Limb (tissue), 2 donors: Measurements from ENCODE around the gene RNU4-1.

Experiments used
- DNase-seq, 2 donors: peaks; one replicate each; pipeline ENCODE4 v3.0.0-alpha.2; 2016; ENCODE audit errors: extremely low spot score in 2 of 2

The RNU4-1 gene

DNA sequence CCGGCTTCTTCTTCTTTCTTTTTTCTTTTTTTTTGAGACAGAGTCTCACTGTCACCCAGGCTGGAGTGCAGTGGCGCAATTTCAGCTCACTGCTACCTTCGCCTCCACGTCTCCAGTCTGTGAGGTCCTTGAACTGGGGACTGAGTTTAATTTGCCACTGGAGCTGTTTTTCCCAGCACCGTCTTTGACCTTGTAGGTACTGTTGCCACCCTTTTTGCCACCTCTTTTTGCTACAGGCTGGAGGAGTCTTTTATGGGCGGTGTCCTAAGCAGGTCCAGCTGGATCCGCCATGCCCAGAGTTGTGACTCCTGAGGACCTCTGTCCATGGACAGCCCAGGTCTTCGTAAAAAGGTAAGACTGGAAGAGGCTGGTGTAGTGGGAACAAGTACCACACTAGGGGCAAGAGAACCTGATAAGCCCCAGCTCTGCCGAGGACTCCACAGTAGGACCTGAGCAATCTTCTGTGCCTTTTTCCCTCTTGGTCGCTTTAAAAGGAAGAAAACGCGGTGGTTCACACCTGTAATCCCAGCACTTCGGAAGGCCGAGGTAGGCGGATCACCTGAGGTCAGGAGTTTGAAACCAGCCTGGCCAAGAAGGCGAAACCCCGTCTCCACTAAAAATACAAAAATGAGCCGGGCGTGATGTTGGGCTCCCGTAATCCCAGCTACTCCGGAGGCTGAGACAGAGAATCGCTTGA lies 2.3 kb downstream of the RNU4-1 start:
- DNase-seq = peak in 1 of 2 donors; percentile 53

DNA sequence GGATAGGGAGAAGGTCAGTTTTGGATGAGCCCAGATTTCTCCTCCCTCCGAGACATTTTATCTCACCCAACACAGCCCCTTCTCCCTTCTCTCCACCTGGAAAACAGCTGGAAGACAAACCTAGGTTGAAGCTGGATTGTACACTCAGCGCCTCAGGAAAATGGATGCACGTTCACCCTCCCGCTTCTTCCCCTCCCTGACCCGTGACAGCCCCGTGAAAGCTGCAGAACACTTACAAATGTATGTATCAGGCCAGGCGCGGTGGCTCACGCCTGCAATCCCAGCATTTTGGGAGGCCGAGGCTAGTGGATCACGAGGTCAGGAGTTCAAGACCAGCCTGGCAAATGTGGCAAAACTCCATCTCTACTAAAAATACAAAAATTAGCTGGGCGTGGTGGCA lies 5.5 kb downstream of the RNU4-1 start:
- DNase-seq = no peak

DNA sequence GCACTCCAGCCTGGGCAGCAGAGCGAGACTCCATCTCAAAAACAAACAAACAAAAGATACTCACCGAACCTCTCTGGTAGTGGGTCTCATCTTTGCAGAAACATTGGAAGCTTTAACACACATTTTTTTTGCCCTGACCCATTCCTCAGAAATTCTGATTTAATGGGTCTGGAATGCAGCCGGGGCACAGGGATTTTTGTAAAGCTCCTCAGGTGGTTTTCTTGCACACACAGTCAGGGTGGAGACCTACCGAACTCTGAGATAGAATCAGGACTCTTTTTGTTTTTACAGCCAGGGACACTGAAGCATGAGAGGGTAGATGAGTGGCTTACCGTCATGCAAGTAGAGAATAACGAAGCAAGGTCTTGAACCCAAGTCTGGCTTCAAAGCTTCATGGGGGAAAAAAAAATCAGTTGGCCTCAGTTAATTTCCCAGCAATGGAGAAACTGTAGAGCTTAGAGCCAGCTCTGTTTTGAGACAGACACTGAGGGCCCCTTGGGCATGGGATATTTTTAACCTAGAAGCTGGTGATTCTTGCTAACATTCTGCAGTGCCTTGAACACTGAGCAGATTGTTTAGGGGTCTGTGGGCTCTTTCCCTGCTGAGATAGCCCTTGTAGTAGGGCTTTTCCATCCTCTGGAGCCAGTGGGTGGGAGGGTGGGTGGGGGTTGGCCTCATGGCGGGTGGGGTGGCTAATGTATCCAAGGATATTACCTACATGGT lies 6.1 kb downstream of the RNU4-1 start:
- DNase-seq = no peak

DNA sequence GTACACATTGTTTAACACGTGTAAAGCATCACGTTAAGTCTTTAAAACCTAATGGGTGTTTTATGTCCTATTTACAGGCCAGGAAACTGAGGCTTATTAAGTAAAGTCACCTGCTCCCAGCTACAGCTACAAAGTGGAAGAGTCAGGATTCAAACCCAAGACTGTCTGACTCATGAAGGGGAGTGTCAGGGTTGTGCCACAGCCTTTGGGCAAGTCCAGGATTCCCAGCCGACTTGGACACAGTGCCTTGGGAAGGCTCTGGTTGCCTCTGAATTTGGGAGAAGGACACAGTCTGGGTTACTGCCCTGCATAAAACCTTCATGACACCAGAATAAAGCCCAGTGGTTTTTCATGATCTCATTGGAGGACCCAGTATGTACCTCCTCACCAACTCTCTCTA lies 8.7 kb downstream of the RNU4-1 start:
- DNase-seq = no peak

DNA sequence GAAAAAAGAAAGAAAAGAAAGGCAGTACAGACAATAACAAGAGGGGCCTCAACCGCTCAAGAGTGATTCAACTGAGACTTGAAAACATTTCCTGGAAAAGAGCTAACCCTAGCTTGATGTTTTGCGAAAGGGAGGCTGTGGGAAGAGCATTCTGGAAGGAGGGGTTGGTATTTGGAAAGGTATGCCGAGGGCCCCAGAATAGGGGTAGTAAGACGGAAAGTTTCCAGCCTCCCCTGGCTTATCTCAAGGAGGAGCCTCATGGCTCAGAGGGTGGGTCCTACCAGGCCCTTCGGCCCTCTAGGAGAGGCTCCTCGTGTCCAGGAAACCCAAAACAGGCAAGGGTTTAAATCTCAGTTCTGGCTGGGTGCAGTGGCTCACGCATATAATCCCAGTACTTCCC lies 9.7 kb downstream of the RNU4-1 start:
- no peak for DNase-seq

DNA sequence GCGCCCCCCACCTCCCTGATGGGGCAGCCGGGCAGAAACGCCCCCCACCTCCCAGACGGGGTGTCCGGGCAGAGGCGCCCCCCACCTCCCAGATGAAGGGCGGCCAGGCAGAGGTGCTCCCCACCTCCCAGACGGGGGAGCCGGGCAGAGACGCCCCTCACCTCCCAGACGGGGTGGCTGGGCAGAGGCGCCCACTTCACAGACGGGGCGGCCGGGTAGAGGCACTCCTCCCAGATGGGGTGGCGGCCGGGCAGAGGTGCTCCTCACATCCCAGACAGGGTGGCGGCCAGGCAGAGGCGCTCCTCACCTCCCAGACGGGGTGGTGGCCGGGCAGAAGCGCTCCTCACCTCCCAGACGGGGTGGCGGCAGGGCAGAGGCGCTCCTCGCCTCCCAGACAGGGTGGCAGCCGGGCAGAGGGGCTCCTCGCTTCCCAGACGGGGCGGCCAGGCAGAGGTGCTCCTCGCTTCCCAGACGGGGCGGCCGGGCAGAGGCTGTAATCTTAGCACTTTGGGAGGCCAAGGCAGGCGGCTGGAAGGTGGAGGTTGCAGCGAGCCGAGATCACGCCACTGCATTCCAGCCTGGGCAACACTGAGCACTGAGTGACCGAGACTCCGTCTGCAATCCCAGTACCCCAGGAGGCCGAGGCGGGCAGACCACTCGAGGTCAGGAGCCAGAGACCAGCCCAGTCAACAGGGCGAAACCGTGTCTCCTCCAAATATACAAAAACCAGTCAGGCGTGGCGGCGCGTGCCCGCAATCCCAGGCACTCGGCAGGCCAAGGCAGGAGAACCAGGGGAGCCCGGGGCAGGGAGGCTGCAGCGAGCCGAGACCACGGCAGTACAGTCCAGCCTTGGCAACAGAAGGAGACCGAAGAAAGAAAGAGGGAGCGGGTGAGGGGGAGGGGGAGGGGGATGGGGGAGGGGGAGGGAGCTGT lies 14.6 kb downstream of the RNU4-1 start:
- no peak for DNase-seq

DNA sequence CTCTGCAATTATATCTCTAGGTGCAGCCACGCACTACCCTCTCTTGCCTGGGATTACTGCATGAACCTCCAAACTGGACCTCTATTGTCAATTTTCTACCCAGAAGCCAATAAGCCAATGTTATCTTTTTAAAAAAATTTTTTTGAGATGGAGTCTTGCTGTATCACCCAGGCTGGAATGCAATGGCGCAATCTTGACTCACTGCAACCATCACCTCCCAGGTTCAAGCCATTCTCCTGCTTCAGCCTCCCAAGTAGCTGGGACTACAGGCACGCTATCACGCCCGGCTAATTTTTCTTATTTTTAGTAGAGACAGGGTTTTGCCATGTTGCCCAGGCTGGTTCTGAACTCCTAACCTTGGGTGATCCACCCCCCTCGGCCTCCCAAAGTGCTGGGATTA lies 16.3 kb downstream of the RNU4-1 start:
- no peak for DNase-seq

DNA sequence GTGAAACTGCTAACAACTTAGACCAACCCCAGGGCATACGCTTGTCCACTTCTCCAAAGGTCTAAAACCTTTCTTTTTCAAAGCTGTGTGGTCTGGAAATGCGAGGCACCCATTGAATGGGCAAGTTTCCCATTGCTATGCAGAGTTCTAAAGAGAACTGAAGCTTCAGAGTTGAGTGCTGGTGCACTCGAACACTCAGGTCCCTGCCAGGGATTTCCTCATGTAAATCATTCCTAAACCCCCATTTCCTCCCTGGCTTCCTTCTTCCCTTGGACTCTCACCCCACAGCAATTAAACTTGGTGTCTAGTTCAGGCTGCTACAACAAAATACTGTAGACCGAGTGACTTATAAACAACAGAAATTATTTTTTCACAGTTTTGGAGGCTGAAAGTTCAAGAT lies 25.3 kb downstream of the RNU4-1 start:
- no peak for DNase-seq

DNA sequence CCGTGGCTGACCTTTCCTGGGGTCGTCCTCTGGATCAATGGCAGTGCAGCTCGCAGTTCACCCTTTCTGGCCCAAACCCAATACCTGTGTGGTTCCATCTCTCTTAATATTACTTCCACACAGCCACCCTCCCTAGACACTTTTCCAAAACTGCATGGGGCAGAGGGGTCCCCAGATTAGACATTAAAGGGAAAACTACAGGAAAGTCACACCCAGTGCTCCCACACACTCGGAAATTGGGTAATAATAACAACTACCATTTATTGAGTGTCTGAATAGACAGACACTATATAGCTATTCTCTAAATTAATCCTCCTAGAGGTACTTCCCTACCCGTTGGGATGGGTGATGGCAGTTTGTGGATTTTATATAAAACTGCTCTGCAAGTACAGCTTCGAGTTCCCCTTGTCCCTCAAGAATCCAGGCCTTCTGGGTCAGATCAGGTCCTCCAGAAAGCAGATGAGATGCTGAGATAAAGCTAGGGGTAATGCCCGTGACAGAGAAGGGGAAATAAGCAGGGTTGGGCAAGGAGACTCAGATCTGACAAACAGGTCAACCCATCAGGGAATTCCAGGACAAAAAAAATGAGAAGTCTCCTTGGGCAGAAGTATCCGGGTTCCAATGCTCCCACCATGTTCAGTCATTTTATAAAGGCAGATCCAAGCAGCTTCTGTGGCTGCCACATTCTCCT lies 26.7 kb downstream of the RNU4-1 start:
- DNase-seq = no peak

DNA sequence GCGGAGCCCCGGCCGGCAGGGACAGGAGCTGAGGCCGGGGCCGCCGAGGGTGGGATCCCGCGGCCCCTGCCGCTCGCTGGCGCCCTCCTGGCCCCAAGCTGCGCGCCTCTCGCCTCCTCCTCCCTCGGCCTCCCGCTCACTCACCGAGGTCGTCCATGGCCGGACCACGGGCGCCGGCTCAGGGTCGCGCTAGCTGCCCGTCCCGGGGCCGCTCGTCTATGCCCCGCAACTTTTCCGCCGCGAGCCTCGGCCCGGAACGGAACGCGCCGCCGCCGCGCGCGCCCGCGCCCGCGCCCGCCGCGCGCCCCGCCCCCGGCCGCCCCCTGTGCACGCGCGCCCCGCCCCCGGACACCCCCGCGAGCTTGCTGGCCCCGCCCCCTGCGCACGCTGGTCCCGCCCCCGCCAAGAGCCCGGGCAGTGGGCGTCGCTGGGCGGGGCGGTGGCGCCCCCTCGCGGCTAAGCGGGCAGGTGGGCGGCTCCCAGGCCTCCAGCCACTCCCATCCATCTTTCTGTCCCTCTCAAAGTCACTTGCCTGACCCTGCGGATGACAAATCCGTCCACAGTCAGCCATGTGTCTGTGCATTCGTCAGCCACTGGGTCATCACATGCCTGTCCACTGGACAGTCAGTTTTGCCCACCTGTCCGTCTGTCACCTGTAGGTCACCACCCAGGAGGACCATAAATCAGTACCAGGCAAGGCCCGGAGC lies 27.4 kb downstream of the RNU4-1 start, which contains the start of gene PXN:
Gene PXN (minus strand): TSS at position 258 of the 707 bp plus-strand sequence. CDS start 101 bp downstream, at position 157.
- peak; percentile 85 to 95 for DNase-seq

DNA sequence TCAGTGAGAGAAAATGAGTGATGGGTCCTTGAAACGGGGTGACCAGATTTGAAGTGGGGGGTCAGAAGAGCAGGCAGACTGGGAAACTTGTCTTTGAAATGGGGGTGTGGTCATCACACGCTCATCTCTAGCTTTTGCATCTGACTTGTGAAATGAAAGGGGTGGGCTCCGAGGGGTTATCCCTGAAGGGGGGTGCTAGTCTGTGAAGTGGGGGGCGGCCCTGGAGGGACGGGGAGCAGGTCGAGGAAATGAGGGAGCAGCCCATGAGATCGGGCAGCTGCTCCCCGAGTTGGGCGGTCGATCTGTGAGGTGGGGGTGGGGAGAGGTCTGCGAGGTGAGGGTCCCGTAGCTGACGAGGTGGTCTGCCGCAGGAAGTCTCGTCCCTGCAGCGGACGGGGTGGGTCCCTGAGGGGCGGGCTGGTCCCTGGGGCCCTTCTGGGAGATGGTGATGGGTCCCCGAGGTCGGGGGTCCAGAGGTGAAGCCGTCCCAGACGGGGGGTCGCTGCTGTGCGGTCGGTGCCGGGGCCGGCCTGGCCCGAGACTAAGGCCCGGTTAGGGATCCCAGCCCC lies 28.0 kb downstream of the RNU4-1 start:
- no peak for DNase-seq

DNA sequence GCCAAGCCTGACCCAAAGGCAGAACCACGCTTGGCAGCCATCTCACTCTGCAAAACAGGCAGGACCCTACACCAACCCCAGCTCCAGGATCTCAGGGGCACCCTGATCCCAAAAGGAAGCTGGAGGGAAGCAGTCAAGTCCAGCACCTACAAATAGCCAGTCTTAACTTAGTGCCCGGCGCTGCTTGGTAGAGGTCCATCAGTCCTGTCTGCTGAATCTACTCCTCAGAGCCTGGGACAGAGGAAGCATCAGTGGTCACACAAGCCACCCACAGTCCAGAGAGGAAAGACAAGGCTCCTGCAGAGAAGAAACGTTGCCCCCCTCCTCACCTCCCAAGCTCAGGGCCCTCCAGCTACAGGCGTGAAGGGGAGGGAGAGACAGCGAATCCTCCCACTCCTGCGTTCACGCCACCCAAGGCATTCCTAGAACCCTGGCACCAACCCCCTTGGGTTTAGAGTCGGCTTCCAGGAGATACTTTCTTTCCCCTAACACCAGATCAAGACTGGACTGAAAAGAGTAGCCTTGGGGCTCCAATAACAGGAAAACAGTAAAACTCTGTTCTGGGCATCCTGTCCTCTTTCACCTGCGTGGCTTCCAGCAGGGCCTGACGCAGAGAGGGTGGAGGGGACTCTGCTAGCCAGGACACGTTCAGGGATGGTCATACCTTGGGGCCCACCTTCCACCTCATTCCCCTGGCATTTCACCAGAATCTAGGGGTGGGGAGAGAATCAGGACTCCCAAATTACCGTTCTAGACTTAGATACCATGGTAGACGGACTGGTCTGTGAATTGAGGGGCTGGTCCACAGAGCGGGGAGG lies 28.7 kb downstream of the RNU4-1 start:
- DNase-seq = no peak

DNA sequence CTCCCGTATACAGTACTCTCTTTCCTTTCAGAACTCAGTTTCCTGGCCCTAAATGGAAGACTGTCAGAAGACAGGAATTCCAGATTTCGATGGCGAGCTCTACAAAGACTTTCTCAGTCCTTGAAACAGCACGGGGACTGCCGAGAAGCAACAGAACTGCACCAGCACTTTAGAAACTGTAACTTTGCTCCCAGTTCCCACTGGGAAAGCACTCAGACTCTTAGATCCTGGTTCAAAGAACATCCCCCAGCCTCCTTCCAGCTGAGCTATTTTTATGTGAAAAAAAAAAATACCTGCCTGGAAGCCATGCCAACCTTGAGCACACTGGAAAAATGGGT lies 29.3 kb downstream of the RNU4-1 start:
- no peak for DNase-seq

DNA sequence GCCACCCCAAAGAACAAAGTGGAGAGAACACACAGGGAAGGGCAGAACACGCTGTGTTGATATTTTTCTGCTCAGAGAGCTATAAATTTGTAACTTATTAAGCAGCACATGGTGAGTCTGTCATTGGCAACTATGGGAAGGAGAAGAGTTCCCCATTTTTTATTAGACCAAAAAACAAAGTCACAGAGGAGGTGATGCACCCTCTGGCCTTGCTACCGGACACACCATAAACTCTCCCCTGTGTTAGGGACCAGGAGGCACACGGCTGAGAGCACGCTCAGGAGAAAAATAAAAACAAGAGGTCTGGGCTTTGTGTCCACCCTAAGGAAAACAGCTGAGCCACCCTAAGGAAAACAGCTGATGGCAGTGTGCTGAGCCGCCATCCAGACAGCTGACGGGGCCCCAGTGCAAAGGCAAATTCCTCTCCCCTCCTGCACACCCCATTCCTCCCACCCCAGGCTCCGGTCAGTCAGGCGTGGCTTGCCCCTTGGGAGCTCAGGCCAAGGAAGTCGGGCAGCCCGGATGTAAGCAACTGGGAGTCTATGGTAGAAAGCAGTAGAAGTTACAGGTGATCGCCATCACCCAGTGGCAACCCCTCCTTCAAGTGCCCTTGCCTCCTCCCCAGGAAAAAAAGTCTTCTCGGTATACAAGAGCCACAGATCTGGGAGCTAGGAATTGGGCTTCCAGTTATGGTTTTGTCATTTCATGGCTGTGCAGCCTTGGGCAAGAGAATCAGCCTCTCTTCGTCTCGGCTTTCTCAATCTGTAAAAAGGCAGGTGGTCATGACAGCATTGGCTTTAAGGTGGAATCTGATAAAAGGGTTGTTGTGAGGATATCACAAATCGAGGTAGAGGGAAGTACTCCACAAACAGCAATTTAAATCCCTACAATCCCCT lies 29.9 kb downstream of the RNU4-1 start:
- DNase-seq = no peak

DNA sequence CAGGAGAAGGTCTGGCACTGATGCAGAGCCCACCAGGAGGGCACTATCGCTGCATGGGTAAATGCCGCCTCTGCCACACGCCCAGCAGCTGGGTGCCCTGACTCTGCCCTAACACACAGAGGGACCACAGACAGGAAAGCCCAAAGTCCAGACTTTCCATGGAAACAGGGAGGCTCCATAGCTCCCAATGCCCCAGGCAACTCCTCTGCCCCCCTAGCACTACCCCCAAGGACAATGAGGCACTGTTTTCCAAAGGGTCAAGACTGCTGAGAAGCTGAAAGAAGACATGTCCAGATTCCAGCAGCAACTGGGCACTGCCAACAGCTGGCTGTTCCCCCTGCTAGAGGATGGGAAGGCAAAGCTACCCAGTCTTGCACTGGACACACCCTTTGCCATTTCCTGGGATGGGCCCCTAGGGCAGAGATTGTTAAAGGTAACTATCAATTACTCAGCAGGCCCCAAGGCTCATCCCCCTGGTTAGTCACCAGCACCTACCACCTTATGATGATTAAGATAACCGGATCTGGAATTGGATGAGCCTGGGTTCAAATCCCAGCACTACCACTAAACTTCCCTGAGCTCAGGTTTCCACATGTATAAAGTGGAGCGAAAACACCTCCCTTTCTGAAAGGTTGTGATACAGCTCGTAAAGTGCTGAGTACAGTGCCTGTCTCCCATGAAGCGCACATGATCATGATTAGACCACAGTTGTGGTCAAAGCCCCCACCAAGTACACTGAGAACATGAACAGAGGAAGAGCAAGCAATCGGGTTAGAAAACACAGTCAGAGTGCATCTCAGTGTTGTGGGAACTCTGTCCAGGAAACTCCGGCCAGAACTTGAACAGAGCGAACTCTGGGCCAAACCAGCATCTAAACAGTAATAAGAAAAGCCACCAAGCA lies 30.8 kb downstream of the RNU4-1 start:
- no peak for DNase-seq

DNA sequence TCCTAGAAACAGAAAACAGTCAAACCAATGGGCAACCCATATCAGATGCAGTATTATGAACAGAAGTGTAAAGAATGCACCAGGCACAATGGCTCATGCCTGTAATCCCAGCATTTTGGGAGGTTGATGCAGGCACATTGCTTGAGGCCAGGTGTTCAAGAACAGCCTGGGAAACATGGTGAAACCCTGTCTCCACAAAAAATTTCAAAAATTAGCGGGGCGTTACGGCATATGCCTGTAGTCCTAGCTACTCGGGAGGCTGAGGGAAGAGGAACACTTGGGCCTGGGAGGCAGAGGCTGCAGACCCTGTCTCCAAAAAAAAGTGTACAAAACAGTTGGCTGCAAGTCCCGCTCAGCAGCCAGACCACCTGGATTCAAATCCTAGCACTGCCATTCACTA lies 32.4 kb downstream of the RNU4-1 start:
- no peak for DNase-seq

DNA sequence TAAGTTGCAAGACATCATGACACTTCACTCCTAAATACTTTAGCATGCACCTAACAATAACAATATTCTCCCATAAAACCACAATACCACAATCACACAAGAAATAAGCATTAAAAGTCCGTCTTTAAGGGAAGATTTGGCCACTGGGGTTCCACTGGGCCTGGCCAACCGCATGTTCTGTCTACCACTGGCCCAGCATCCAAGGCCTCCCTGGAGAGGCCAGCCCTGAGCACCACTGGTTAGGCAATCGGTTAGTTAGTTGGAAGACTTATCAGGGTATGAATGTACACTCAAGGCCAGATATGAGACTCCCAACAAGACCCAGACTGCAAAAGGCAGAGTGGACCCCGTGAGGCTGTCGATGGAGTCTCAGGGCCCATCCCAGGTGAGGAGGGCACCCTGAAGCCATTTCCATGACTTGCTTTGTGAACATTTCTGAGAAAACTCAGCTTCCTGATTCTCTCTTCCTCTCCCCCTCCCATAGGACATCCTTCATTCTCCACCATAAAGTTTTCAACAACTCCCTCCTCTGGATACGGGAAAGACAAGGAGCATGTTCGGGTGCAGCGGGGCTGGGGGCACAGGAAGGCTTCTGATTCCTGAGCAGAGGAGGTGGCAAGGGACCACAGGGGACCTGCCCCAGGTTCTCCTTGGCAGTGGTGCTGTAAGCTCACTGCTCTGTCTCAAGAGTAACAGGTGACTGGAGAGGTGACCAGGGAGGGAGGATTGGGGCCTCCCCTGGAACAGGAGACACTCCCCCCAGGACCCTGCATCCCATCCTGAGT lies 33.4 kb downstream of the RNU4-1 start:
- DNase-seq = no peak
